Measurements from ENCODE around the gene CERKL.

Gene CERKL

GRCh38 chr2:181677912-181678586 is 21.1 kb upstream of the CERKL start:
- DNase-seq (ENCODE audit: low read depth), result peak; percentile 66

DNA sequence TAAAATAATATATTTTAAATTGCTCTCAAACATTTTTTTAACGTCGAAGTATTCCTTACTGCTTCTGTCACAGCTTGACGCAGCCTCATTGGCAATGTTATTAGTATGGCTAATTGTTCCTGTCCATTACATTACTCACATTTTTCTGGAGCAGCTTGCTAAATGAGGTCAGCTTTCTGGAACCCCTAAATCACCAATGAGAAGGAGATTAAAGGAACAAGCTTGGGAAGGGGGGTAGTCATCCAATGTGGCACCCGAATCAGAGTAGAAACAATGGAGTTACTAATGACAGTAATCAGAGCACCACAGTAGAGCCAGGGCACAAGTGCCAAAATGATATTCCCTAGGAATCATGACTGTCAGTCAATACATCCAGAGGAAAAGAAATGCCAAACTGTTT is 18.3 kb upstream of the CERKL start:
- no peak for DNase-seq (ENCODE audit: low read depth)

DNA sequence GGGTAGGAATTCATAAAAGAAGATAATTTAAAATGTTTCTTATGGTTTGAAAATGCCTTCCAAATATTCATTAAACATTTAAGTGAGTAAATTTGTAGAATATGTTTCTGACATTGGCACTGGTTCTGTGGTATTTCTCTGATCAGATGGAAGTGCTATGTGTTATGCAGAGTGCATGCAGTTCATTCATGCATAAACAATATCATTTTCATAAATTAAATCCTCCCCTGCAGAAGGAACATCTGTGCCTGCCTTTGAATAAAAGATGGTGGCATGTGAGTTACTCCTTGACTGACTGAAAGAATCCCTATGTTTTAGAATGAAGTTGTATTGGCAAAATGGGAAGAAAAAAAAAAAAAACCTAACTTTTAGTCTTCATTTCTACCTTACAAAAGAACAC is 17.6 kb upstream of the CERKL start:
- DNase-seq (ENCODE audit: low read depth), result no peak

DNA sequence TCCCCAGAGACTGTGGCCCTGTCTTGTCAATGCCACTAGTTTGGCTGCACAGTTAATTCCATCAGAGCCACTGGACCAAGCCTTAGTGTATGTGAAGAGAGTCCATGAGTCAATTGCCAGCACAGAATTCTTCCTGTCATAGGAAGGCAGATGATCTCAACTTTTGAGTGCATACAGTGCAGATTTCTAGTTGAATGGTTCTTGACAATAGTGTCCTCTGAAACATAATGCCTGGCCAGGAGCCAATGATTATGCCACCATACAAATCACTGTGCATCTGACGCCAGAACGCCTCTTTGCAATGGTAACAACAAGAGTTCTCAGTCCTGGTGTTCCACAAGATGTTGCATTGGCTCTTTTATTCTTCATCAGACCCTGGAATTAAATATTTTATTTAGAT is 16.3 kb upstream of the CERKL start:
- DNase-seq (ENCODE audit: low read depth), result no peak

DNA sequence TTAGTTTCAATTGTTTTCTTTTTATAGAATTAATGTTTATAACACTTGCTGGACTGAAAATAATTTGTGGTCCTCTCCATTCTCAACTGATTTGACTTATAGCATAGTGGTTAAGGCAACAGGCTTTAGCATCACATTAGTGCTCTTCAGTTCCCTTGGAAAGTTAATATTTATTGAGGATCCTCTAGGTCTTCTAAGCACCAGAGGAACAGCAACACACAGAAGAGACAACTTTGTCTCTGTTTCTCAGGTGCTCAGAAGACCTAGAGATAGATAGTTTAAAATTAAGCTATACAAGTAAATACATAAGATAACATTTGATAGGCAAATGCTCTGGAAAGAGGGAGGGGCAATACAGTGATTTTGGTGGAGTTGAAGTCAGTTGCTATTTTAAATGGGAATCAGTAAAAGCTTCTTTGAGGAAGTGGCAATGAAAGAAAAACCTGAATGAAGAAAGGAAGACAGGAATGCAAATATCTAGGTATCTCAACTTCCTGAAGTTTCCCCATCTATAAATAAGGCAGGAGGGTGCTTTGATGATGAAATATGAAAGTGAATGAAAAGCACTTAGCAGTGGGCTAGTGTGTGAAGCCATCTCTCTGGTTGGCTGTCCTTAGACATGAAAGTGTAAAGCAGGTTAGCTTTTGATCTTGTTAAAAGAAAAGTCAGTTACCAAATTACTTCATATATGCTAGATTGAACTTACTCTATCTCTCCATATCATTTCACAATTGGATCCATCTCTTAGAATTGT is 15.5 kb upstream of the CERKL start:
- DNase-seq (ENCODE audit: low read depth), result no peak

DNA sequence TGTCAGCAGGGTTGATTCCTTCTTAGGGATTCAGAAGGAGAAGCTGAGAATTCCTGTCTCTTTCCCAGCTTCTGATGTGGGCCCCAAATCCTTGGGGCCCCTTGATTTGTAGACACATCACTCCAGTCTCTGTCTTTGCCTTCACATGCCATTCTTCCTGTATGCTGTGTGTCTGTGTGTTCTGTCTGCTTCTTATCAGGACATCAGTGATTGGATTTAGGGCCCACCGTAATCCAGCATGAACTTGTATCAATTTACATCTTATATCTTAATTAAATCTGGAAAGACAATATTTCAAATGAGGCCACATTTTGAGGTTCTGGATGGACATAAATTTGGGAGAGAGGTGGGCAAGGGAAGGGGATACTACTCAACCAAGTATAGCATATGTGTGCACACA is 13.7 kb upstream of the CERKL start:
- no peak for DNase-seq (ENCODE audit: low read depth)

DNA sequence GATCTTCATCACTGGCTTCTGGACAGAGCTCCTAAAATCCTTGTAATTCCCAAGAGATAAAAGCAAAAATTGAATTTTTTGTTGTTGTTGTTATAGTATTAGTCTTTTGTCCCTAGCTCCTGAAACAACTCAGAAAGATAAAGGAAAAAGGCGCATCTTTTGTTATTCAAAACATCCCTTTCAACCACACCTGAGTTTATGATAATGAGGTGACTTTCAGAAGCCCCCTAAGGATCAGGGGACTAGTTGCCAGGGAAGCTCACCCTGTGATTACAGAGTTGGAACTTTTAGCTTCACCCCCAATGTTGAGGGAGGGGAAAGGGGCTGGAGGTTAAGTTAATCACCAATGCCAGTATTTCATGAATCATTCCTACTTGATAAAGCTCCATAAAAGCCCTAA is 10.3 kb upstream of the CERKL start:
- DNase-seq (ENCODE audit: low read depth), result no peak

DNA sequence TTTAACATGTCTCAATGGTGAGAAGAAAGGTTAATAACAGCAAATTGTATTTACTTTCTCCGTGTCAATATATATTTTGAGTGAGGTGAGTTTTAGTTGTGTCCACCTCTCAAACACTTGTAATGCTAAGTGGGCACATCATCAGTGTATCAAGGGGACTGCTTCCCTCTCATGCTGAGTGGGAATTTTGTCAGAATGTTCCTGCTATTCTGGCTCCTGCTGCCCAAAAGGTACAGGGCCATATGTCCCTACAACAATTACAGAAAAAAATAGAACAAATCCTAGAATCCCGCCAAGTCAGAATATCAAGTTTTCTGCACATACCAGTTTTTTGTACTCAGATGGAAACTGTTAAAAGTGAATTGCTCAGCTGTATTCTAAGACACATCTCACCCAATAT is 5.4 kb upstream of the CERKL start:
- DNase-seq (ENCODE audit: low read depth), result no peak

- no peak for DNase-seq (ENCODE audit: low read depth)
These were observed 3.3 kb upstream of the CERKL start for GRCh38 chr2:181660181-181660580.

GRCh38 chr2:181658444-181658843 is 1.5 kb upstream of the CERKL start:
- DNase-seq (ENCODE audit: low read depth), result no peak

- no peak for DNase-seq (ENCODE audit: low read depth)
These were observed 474 bp upstream of the CERKL start for GRCh38 chr2:181657379-181657778.

GRCh38 chr2:181655519-181655918 is 1.4 kb downstream of the CERKL start:
- DNase-seq (ENCODE audit: low read depth), result no peak

GRCh38 chr2:181649436-181649979 is 7.4 kb downstream of the CERKL start:
- DNase-seq (ENCODE audit: low read depth), result no peak

DNA sequence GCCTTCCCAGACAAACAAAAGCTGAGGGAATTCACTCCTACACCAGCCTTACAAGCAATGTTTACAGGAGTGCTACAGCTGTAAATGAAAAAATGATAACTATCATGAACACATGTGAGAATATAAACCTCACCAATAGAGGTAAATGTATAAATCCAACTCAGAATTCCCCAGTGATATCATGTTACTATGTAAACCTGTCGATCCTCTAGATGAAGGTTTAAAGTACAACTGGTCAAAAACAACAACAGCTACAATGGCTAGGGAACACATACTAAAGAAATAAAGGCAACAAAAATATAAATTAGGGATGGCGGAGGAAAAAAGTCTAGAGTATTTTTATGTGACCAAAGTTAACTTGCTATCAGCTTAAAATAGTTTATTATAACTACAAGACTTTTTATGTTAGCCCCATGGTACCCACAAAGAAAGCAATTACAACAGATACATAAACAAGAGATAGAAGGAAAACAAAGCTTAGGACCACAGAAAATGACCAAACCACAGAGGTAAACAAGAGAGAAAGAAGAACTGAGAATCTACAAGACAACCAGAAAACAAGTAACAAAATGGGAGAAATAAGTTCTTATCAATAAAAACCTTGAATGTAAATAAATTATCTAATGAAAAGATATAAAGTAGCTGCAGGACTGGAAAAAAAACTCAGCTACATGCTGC is 8.3 kb downstream of the CERKL start:
- no peak for DNase-seq (ENCODE audit: low read depth)

DNA sequence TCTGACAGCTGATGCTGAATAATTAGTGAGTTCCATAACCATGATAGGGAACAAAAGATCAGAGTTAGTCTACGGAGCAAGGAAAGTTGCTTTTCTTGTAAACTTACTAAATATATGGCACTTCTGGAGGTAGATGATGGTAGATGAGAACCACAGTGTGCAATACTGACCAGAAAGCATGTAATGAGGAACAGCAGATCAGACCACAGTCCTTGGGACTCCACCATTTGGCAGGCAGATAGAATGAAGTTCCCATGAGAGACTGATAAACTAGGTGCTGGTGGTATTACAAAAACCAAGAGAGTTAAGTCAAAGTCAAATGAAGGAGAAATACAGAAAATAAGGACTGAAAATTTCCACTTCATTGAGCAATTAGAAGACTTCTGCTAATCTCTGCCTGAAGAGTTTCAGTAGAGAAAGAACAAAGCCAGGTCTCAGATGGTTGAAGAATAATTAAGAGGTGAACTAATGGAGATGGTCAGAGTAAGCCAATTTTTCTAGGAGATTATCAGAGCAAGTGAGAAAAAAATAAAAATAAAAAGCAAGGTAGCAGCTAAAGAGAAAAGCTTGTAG is 10.4 kb downstream of the CERKL start:
- no peak for DNase-seq (ENCODE audit: low read depth)

GRCh38 chr2:181643151-181643550 is 13.8 kb downstream of the CERKL start:
- no peak for DNase-seq (ENCODE audit: low read depth)

GRCh38 chr2:181642086-181642485 is 14.8 kb downstream of the CERKL start:
- peak; percentile 50 for DNase-seq (ENCODE audit: low read depth)

DNA sequence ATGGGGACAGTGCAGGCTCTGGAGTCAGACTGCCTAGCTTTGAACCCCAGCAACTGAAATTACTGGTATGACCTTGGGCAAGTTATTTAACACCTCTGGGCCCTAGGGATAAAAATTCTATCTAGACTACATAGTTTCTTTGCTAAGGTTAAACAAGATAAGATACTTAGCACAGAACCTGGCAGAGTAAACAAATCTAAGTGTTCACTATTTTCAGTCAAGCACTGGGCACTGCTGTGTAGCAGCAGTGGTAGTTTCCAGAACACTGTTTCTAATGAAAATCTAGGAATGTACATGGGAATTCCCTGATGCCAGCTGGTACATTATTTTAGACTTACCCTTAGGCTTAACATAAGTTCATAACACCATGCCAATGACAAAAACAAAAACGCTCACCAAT is 17.2 kb downstream of the CERKL start:
- no peak for DNase-seq (ENCODE audit: low read depth)

DNA sequence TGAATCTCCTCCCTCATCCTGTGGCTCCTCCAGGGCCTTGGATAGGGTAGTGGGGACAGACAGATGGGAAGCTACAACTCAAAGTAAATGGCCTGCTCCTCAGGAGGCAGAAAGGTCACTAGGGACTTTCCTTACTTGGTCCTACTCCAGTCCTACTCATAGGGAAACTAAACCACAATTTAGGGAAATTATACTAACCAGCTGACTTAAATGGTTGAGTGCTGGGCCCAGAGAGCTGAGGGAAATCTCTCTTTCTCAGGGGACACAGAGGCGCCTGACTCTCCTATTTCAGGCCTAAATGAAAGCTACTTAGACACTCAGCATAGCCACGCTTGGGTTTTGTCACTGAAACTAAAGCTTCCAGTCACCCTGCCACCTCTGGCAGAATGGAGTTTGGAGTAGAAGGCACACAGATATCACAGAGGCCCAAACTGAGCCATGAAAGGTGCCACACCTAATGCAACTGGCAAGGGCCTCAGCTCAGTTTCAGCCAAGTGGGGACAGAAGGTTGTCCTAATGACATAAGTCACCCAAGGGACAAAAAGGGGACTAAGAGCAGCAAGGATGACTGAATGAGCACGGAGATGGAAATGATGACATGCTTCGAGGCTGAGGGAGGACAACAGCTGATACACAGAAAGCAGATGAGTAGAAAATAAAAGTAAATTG is 24.0 kb downstream of the CERKL start:
- no peak for DNase-seq (ENCODE audit: low read depth)

- DNase-seq (ENCODE audit: low read depth), result no peak
These were observed 28.0 kb downstream of the CERKL start for GRCh38 chr2:181628590-181629585.

- peak; percentile 58 for DNase-seq (ENCODE audit: low read depth)
These were observed 29.4 kb downstream of the CERKL start for GRCh38 chr2:181627545-181627944.
